RKO (cell line): ENCODE results near the gene RBMY1D.
"Not testable (repeated sequence)": the region's sequence is repeated elsewhere in the genome, so short reads cannot be mapped to it uniquely, and the experiment has no call there.

Experiments used
- DNase-seq: peaks from one replicate; pipeline ENCODE4 v3.0.0-alpha.2; 2016; ENCODE audit warnings: low spot score

RBMY1D gene

GRCh38 chrY:21894426-21894825 lies at the start of gene RBMY1D:
Gene RBMY1D, minus strand, starts transcription at chrY:21894526. Its CDS starts 2,013 bp downstream, at chrY:21892513.
- not testable (repeated sequence) for DNase-seq

GRCh38 chrY:21917932-21918331 lies 23.6 kb upstream of the RBMY1D start, which contains the start of gene RBMY1E:
Gene RBMY1E, minus strand, starts transcription at chrY:21918032. Its CDS starts 1,978 bp downstream, at chrY:21916054.
- DNase-seq, result not testable (repeated sequence)

DNA sequence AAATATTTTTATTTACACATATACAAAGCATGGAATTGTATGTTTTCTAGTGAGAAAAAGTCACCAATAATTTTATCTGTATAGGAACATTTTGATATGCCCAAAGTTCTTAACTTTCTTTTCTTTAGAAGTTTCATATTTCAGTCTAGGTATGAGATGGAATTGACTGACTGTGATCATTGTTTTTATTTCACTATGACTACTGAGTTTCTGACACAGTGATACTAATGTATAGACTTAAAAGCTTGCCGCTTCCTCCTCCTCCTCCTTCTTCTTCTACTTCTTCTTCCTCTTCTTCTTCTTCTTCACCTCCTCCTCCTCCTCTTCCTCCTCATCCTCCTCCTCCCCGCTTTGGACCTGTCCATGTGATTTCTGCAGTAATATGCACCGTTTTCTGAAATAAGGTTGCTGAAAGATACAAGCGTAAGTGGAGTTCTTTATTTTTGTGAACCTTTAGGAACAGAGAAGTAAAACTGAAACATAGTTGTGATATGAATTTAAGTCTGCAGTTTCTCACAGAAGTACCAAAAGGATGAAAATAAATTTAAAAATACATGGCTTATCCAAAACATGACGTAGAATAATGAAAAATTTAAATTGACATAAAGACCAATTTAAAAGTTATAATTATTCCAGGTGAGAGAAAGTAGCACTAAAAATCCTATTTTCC lies 24.8 kb downstream of the RBMY1D start:
- not testable (repeated sequence) for DNase-seq

DNA sequence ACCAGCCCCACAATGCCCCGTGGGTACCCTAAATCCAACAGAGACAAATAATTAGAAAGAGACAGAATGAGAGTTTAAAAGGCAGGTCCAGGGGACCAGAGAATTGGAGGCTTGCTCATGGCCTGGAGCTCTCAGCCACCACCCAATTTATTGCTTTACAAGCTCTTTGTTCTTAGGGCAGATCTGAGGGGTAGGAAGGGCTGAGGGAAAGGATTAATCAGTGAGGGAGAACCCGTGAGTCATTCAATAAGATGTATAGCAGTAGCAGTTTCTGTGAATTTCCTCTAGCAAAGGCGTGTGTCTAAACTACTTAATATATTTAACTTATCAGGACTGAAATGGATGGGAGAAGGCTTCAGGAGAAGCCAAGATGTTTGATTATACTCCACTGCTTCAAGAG lies 48.8 kb downstream of the RBMY1D start:
- DNase-seq, result no peak

GRCh38 chrY:21842090-21842489 lies 52.2 kb downstream of the RBMY1D start:
- DNase-seq, result no peak

DNA sequence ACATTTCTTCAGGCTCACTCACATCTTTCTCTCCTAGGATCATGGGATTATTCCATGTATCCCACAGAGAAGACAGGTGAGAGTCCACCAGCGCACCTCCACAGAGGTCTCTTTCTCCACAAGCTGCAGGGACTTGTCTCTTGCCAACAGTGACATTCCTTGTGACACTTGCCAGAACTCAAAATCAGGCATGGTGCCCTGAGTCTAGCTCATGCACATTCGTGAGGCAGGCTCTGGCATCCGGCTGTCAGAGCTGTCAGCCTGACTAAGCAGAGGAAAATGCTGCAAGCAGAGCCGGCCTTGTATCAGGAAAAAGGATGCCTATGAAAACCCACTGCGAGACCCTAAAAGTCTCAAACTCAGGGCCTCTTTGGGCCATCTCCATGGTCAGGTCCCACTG lies 54.8 kb downstream of the RBMY1D start:
- DNase-seq, result no peak

- DNase-seq, result no peak
Measured at GRCh38 chrY:21836343-21836742, 58.0 kb downstream of the RBMY1D start.

DNA sequence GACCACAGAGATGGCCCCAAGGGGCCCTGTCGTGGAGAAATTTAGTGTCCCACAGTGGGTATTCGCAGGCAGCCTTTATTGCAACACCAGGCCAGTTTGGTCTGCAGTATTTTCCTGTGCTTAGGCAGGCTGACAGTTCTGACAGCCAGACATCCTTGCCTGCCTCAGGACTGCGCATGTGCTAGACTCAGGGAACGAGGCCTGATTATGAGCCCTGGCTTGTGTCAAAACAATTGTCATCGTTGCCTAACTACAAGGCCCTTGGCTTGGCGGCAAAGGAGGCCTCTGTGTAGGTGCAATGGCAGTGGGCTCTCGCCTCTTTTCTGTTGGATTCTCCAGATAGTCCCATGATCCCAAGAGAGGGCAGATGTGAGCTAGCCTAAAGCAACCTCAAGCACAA lies 59.3 kb downstream of the RBMY1D start:
- no peak for DNase-seq
